GM10266 (cell line): ENCODE results near the gene VSNL1.
A peak's percentile ranks its signal among the peaks of the same experiment; 100 is the strongest.

Experiments used
- DNase-seq: peaks from one replicate; pipeline ENCODE4 v3.0.0; 2012; ENCODE audit errors: extremely low spot score
- TF ChIP-seq, protein P1 (sequence below): IDR thresholded peaks from 2 replicates; pipeline ENCODE4 v1.5.1; 2012; ENCODE audit warnings: mild to moderate bottlenecking, low read depth; ENCODE audit not compliant: control insufficient read depth, insufficient read depth; ENCODE audit errors: missing control alignments

Gene VSNL1

DNA sequence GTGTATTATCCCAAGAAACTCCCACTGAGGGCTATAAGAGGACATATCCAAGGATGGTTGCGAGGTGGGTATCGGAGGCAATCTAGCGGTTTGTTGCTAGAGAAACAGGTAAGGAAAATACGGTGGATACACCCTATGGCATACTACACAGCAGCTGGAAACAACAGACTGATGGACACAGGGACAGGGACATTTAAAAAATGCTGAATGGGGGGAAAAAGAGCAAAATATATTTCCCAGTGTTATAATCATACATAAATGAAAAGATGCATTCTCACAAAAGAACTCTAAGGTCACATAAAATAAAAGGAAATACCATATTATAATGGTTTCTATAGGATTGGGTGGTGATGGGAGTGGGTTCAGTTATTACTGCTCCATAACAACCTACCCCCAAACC is 117.3 kb downstream of the VSNL1 start:
- no peak for DNase-seq
- TF ChIP-seq, protein P1, sequence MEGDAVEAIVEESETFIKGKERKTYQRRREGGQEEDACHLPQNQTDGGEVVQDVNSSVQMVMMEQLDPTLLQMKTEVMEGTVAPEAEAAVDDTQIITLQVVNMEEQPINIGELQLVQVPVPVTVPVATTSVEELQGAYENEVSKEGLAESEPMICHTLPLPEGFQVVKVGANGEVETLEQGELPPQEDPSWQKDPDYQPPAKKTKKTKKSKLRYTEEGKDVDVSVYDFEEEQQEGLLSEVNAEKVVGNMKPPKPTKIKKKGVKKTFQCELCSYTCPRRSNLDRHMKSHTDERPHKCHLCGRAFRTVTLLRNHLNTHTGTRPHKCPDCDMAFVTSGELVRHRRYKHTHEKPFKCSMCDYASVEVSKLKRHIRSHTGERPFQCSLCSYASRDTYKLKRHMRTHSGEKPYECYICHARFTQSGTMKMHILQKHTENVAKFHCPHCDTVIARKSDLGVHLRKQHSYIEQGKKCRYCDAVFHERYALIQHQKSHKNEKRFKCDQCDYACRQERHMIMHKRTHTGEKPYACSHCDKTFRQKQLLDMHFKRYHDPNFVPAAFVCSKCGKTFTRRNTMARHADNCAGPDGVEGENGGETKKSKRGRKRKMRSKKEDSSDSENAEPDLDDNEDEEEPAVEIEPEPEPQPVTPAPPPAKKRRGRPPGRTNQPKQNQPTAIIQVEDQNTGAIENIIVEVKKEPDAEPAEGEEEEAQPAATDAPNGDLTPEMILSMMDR: no peak

DNA sequence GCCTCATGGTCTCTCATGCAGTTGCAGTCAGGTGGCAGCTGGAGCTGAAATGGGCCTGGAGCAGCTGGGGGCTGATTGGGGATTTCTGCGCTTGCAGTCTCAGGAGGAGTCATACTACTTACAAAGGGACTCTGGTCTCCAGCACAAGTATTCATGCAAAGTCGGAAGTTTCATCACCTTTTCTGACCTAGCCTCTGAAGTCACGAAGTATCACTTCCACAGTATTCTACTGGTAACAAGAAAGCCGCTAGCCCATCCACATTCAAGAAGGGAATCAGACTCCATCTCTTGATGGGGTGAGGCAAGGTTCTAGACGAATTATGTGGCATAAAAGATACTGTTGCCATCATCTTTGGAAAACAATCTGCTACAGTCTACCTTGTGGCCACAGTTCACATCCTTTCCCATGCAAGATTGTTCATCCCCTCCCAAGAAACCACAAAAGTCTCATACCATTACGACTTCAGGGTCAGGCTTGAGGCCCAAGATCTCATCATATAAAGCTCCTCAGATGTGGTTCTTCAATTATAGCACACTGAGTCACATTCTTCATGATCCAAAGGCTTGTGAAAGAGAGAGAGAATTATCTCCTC is 117.9 kb downstream of the VSNL1 start:
- TF ChIP-seq, protein P1: no peak
- DNase-seq: peak; percentile 29

DNA sequence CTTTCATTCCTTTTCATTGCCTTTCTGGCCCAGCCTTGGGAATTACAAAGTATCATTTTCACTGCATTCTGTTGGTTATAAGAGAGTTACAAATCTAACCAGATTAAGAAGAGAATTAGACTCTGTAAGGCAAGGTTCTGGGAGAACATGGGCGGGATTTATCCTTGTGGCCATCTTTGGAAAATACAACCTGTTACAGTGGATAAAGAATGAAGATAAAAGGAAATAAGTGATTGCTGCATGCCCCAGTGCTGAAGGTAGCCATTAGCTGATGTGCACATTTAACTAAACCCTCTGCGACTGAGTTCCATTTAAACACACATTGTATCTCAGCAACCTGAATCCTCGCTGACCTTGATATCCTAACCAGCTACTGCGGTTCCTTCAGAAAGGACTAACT is 119.7 kb downstream of the VSNL1 start:
- no peak for DNase-seq

DNA sequence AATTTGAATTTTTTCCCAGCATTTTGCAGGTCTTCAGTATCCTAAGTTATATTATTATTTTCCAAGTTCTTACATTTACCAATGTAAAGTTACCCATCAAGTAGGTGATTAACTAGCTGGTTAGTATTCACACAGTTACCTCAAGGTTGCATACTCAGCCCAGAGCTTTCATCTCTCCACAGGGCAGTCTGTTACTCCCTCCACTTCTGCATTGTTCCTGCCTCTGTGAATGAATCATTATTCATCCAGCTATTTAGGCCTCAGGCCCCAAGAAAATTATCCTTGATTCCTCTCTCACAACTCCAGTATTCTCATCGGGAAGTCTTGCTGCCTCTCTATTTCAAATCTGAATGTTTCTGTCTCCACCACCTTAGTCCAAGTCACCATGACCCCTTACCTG is 121.0 kb downstream of the VSNL1 start:
- DNase-seq: no peak

More for the DNA sequence above, 119.7 kb downstream of the VSNL1 start:
- TF ChIP-seq, protein P1: no peak

DNA sequence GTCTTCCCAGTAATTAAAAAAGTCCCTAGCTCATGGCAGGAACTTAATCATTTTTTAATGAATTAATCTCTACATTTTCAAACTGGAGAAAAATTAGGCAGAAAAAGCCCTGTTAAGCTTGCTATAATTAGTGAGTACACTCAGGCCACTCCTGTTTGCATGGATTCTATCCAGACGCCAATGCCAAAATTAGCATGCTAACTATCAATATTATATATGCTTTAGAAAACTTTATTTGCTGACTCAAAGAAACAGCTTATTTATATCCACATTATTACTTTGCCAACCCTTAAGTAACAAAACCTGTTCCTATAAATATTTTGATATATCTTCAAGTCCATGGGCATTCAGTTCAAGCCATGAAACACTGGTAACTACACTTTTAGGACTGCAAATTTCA is 122.2 kb downstream of the VSNL1 start:
- TF ChIP-seq, protein P1: no peak

More for the DNA sequence above, 121.0 kb downstream of the VSNL1 start:
- TF ChIP-seq, protein P1: no peak

DNA sequence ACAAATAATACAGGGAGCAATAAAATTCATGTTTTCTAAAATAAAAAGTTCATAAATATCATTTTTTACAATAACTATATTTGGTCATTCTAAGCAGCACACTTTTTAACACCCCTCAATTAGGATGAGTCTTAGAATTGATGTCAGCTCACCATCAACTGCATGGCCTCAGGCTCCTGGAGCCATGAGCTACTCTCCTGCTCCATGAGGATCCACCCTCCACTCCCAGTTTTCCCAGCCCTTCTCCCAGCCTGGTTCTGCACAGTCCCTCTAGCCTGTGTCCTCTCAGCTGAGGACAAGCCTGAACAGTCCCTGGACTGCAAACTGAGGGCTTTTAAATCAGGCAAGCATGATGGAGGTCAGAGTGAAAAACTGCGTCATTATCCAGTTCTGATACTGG is 124.0 kb downstream of the VSNL1 start:
- TF ChIP-seq, protein P1: no peak
- no peak for DNase-seq

More for the DNA sequence above, 122.2 kb downstream of the VSNL1 start:
- DNase-seq: no peak

DNA sequence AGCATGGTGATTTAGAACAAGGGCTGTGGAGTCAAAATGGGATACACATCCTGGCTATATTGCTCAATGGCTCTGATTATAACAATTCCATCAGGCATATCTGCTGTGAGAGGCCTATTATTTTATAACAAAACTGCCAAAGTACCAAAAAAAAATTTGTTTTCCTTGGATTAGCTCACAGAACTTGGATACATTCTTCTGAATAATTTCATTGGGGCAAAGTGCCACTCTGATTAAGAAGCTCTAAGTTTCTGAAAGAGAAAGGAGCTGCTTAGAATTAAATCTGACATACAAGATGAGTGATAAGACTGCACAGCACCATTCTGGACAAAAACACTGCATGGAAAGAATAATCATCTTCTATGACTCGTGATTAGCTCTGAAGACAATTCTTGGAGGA is 127.4 kb downstream of the VSNL1 start:
- TF ChIP-seq, protein P1: no peak
- no peak for DNase-seq
